HG03108 (cell line): ENCODE data around the gene ADPGK.

Source experiments
- ATAC-seq: cut with Tn5 transposase; IDR thresholded peaks from one replicate; pipeline ENCODE4 v1.9.1; 2021; ENCODE audit warnings: moderate library complexity; ENCODE audit not compliant: unreplicated experiment

The ADPGK gene

DNA sequence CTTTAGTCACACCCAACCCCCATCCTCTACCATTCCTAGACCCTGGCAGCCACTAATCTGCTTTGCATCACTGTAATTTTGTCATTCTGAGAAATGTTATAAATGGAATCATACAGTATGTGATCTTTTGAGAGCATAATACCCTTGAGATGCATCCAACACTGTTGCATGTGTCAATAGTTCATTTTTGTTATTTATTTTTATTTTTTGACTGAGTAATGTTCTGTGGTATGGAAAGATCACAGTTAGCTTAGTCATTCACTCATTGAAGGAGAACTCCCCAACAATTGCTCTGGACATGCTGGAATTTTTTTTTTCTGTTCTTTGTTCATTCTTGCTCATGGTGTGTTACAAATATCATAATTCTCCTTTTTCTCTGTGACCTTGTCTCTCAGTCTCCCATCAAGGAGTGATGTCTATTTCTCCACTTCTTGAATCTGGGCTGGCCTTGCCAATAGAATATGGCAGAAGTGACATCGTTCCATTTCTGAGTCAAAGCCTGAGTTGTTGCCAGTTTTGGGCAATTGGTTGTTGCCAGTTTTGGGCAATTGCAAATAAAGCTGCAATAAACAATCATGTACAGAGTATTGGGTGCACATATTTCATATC is 6.8 kb upstream of the ADPGK start:
- ATAC-seq: no peak

DNA sequence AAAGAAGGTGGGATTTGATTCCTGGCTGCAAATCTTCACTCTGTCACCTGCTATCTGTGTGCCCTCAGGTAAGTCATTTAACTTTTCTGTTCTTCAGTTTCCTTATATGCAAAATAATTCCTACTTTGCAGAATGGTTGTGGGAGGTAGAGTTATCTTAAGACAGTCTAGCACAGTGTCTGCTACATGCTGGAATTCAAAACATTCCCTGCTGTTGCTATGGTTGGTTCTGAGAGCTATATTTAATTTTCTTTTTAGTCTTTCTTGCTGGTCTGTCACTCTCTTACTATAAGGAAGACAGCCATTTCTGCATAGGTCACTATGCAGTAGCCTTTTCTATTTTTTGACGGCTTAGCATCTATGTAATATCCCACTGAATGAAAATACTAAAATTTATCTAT is 4.0 kb upstream of the ADPGK start:
- no peak for ATAC-seq

DNA sequence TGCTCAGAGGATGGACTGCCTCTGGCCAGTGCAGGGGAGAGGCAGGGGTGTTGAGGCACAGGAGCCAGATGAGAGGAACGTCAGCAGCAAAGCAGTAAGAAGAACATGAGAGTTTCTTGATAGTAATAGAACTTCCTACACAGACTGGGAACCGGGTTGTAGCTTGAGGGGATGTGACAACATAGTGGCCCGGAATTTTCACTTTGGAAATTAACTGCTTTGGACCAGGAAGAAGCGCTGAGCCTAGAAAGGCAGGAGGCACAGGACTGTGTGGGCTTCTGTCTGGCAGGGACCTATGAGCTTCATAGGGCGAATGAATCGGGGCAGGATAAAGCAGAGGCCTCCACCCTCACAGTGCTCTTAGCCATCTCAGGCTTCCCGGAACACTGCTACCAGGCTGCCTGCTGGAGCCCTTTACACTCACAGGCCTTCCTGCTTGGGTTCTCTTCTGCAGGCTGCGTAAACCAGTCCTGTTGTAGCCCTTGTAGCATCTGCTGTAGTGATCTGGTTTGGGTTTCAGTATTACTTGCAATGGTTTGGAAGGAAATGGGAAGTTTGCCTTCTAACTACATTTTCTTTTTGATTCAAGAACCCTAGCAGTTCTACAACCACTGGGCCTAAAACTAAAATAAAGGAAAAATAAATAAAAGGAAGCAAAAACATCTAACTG is 3.3 kb upstream of the ADPGK start:
- ATAC-seq: no peak

- no peak for ATAC-seq
Observed at GRCh38 chr15:72786242-72786641, 2.7 kb upstream of the ADPGK start.

- no peak for ATAC-seq
Observed at GRCh38 chr15:72785841-72786240, 2.3 kb upstream of the ADPGK start.

DNA sequence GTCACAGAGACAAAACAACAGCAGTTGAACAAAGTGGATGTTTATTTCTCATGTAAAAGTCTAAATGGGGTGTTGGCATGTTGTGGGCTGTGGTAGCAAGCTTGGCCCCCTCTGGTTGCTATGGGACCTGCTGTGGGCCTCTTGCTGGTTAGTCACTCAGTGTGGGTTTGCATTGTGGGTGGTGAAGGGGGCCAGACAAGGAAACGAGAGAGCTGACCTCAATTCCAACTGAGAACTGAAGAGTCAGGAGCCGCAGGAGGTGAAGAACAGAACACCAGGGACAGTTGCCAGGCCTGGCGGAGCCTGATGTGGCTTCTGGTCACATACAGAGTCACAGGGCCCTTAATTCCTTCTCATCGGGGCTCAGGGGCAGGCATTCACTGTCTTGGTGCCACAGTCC is 1.9 kb upstream of the ADPGK start:
- no peak for ATAC-seq

DNA sequence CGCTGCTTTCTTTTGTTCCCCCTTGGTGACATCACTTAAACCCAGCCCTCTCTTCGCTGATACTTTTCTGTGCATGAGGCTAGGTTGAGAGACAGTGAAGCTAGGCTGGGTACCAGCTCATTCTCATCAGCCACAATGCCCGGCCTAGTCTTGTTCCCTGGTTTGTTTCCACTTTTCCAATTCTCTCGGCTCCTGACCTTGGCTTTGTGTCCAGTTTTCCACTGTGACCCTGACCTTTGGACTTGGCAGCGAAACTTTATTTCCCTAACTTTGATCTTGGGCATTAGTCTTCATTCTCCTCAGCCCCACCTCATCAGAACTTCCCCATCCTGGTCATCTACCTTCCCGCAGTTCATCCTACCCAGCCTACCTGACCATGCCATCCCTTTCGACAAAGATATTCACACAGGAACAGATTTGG is 908 bp upstream of the ADPGK start:
- ATAC-seq: no peak

DNA sequence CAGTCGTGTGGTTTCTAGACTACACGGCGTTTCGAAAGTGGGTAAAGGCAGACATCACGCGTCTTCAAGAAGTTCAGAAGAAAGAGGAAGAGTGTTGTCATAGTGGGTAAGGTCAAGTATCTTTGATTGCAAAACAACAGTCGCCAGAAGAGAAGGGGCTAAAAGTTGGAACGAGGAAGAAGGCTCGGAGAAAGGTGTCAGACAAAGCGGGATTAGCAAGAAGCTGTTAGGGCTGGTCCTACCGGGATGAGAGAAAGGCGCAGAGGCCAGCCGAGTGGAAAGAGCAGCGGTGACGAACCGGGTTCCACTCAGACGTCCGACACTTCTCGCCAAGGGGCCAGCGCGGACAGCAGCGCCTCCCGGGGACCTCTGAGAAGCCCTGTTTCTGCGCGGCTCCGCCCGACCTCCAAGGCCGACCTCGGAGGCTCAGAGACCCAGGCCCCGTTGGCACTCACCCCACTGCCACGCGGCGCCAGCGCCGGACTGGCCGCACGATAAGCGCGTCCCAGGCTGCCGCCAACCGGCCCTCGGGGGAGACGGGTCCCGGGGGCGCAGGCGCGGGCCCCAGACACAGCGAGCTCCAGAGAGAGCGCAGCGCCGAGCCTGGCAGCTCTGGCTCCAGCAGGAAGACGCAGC is 436 bp downstream of the ADPGK start:
- ATAC-seq: peak; percentile 21

DNA sequence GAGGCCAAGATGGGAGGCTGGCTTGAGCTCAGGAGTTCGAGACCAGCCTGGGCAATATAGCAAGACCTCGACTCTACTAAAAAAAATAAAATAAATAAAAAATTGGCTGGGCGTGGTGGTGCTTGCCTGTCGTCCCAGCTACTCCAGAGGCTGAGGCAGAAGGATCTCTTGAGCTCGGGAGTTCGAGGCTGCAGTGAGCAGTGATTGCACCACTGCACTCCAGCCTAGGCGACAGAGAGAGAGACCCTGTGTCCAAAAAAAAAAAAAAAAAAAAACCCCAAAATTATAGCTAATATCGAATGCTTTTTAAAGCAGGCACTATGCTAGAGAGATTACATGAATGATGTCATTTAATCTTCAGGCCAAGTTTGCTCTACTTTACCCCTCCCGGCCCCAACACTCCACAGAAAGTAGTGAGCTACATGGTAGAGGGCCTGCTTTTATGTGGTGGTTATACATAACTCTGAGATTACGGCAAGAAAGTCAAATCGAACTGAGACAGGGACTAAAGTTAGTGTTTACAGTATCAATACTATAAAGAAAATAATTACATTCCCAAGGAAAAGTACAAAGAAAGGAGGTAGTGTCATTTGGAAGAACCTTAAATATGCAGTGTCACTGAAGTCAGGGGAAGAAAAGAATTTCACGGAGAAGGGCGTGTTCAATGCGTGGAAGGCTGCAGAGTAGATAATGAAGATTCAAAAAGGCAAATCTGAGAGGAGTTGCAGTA is 1.1 kb downstream of the ADPGK start:
- ATAC-seq: no peak

DNA sequence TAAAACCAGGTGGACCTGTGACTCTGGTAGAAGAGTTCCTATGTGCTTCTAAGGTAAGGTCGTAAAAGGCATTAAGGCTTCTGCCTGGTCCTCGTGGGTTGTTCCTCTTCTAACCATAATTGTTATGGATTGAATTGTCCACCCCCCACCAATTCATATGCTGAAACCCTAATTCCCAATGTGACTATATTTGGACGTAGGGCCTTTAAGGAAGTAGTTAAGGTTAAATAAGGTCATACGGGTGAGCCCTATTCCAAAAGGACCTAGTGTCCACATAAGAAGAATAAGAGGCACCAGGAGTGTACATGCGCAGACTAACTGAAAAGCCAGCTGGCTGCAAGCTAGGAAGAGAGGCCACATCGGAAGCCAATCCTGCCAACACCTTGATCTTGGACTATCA is 1.9 kb downstream of the ADPGK start:
- no peak for ATAC-seq

GRCh38 chr15:72778796-72779195 is 4.8 kb downstream of the ADPGK start:
- ATAC-seq: no peak

- no peak for ATAC-seq
Observed at GRCh38 chr15:72774696-72775383, 8.7 kb downstream of the ADPGK start.

GRCh38 chr15:72771329-72771725 is 12.2 kb downstream of the ADPGK start:
- no peak for ATAC-seq

- ATAC-seq: no peak
Observed at GRCh38 chr15:72770673-72771328, 12.8 kb downstream of the ADPGK start.

- no peak for ATAC-seq
Observed at GRCh38 chr15:72766780-72767179, 16.8 kb downstream of the ADPGK start.

GRCh38 chr15:72766025-72766424 is 17.5 kb downstream of the ADPGK start:
- no peak for ATAC-seq

DNA sequence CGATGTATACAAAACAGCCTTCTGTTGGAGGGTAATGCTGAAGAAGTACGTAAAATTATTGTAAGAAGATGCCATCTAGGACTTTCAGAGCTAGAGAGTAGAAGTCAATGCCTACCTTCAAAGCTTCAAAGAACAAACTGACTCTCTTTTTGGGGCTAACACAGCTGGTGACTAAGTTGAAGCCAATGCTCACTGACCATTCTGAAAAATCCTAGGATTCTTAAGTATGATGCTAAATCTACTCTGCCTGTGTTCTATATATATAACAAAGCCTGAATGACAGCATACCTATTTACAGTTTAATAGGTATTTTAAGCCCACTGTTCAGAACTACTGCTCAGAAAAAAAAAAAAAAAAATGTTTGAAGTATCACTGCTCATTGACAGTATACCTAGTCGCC is 18.9 kb downstream of the ADPGK start:
- ATAC-seq: no peak

DNA sequence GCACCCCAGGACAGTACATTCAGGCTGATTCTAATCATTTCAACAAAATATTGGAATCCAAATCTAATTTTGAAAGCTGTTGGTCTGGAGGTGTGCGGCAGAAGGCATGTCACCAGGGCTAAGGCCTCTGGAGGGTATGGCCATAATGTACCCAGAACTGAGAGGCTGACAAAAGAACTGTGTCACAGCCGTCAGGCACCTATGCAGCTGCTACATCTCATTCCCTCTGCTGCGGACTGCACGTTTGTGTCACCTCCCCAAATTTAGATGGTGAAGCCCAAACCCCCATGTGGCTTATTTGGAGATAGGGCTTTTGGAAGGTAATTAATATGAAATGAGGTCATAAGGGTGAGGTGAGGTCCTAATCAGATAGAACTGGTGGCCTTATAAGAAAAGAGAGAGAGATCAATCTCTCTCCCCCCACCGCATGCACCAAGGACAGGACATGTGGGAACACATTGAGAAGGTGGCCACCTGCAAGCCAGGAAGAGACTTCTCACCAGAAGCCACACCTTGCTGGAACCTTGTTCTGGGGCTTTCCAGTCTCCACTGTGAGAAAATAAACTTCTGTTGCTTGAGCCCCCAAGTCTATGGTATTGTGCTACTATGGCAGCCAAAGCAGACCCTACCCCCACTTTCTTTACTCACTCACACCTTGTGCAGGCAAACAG is 22.8 kb downstream of the ADPGK start:
- no peak for ATAC-seq

DNA sequence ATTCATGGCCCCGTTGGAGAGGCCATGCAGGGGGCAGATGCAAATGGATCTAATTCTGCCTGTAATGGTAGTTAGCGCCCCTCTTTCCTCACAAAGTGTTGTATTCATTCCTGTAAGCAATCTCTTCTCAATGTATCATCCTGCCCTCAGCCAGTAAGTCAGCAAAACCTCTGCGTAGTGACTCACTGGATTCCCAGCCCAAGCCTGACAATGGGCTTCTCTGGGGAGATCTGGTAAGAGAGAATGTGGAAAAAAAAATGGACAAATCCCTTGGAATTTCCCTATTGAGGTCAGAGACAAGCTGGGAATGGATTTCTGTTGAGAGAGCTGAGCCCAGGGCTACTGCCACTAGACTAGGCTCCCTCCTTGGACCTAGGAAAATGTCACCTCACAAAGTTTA is 25.4 kb downstream of the ADPGK start:
- ATAC-seq: no peak

- ATAC-seq: no peak
Observed at GRCh38 chr15:72754096-72754495, 29.5 kb downstream of the ADPGK start.
